PC-3 (cell line): ENCODE measurements around the gene OTUD3. TPM values are rescaled to one million over a fixed set of nuclear protein-coding genes. Genes with fewer than 3 reads are reported as not detected.

Experiments used
- ATAC-seq: fragments of 200-7000 bp; cut with Tn5 transposase; 2 replicates; pipeline ENCODE4 v1.9.1; 2020; ENCODE audit warnings: mild to moderate bottlenecking, moderate library complexity
- BruUV-seq: library from RNA; stranded (reverse); fragments of 400-500 nt; replicated peaks from 2 replicates; lab custom pipeline; 2021; lab: Mats Ljungman, UMichigan
- CTCF ChIA-PET: fragments of 300-600 bp; sonication (Branson Sonifier 250); formaldehyde crosslinking; loops from one replicate; lab custom pipeline; 2022; ENCODE audit warnings: antibody characterized with exemption; lab: Charles Lee
- POLR2A ChIA-PET: fragments of 300-600 bp; sonication (Branson Sonifier 250); formaldehyde crosslinking; loops from one replicate; lab custom pipeline; 2022; ENCODE audit warnings: antibody characterized with exemption; ENCODE audit not compliant: unreplicated experiment; lab: Charles Lee
- DNase-seq: peaks from one replicate; pipeline ENCODE4 v3.0.0-alpha.2; 2015
- H2AFZ ChIP-seq: fragments of 300-600 bp; sonication (generic); 2 replicates; pipeline ENCODE4 v1.6.0; 2016; ENCODE audit warnings: antibody characterized with exemption, low read length
- H3F3A ChIP-seq: fragments of 300-600 bp; sonication (generic); one replicate; pipeline ENCODE4 v1.6.0; 2017; ENCODE audit warnings: antibody characterized with exemption, low read length, control low read depth, mild to moderate bottlenecking; ENCODE audit not compliant: unreplicated experiment
- H3K27ac ChIP-seq: fragments of 300-600 bp; sonication (generic); 2 replicates; pipeline ENCODE4 v1.5.1; 2016; ENCODE audit warnings: mild to moderate bottlenecking, low read length
- H3K27me3 ChIP-seq: fragments of 300-600 bp; sonication (generic); 2 replicates; pipeline ENCODE4 v1.6.1; 2016; ENCODE audit warnings: low read length, mixed read lengths
- H3K36me3 ChIP-seq: fragments of 300-600 bp; sonication (generic); 2 replicates; pipeline ENCODE4 v1.6.1; 2016; ENCODE audit warnings: low read depth, mixed run types, low read length, mixed read lengths
- H3K4me1 ChIP-seq: fragments of 300-600 bp; sonication (generic); 2 replicates; pipeline ENCODE4 v1.5.1; 2016; ENCODE audit warnings: low read length; ENCODE audit not compliant: insufficient read depth
- H3K4me2 ChIP-seq: fragments of 300-600 bp; sonication (generic); 2 replicates; pipeline ENCODE4 v1.6.0; 2016; ENCODE audit warnings: low read length
- H3K4me3 ChIP-seq: fragments of 300-600 bp; sonication (generic); 2 replicates; pipeline ENCODE4 v1.5.1; 2016; ENCODE audit warnings: mild to moderate bottlenecking, low read length, mixed read lengths
- H3K79me2 ChIP-seq: fragments of 300-600 bp; sonication (generic); 2 replicates; pipeline ENCODE4 v1.6.1; 2017; ENCODE audit warnings: low read length, mixed read lengths
- H3K9ac ChIP-seq: fragments of 300-600 bp; sonication (generic); 2 replicates; pipeline ENCODE4 v1.6.0; 2016; ENCODE audit warnings: mild to moderate bottlenecking, low read length
- H3K9me2 ChIP-seq: fragments of 300-600 bp; sonication (generic); replicated peaks from 2 replicates; pipeline ENCODE4 v1.6.1; 2016; ENCODE audit warnings: mixed run types, low read length, mixed read lengths
- H3K9me3 ChIP-seq: fragments of 300-600 bp; sonication (generic); 2 replicates; pipeline ENCODE4 v1.6.1; 2016; ENCODE audit warnings: low read length, mixed read lengths
- H4K20me1 ChIP-seq: fragments of 300-600 bp; sonication (generic); 2 replicates; pipeline ENCODE4 v1.6.1; 2016; ENCODE audit warnings: low read length, mixed read lengths
- EZH2 ChIP-seq: fragments of 300-600 bp; sonication (generic); IDR thresholded peaks from one replicate; pipeline ENCODE4 v1.6.1; 2017; ENCODE audit warnings: antibody characterized with exemption, mild to moderate bottlenecking, low read length; ENCODE audit not compliant: unreplicated experiment
- EZH2phosphoT487 ChIP-seq: fragments of 300-600 bp; sonication (generic); IDR thresholded peaks from 2 replicates; pipeline ENCODE4 v1.6.1; 2018; ENCODE audit warnings: mild to moderate bottlenecking, antibody characterized with exemption, low read length, borderline replicate concordance
- intact Hi-C: fragments of 100-400 bp; cut with micrococcal nuclease; formaldehyde crosslinking; loops from 2 replicates; pipeline ENCODE4 v1.9.0; 2023
- total RNA-seq: library from RNA; depleted of rRNA; stranded (reverse); fragments of >200 nt; gene quantifications from 2 replicates; pipeline ENCODE4 v1.2.3, GENCODE V29; 2014
- TF ChIP-seq, protein P1 (sequence below): fragments of 300-600 bp; sonication (generic); conservative IDR thresholded peaks from 2 replicates; pipeline ENCODE4 v1.5.1; 2017; ENCODE audit warnings: antibody characterized with exemption, low read depth, mild to moderate bottlenecking, low read length

OTUD3 gene
- total RNA-seq, 1 experiment from 2014 or later: 9.9 TPM

DNA sequence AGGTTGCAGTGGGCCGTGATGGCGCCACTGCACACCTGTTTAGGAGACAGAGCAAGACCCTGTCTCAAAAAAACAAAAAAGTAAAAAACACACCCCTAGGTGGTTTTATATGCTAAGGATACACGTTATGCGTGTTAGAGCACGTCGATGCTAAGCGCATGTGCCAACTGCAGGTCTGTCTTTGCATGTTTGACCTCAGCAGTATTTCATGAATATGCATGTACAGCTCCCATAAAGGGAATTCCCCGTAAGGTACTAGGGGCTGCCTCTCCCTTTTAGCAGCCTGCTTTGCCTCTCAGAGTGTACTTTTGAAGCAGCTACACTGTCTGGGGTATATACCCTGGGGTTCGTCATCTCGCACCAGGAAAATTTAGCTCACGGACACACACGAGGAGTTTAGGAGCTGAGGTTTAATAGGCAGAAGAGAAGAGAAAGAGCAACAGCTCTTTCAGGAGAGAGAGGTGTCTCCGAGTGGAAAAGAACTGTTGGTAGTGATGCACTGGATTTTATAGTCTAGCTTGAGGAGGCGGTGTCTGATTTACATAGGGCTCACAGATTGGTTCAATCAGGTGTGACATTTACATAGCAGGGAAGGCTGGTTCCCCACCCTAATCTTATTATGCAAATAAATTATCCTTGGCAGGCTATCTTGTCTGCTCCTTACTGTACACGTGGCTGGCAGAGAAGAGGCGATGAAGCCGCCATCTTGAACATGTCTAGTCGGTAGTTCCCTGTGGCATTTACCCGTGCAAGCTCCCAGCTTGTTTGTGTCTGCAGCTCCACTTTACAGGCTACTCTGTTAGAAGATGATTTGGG, 4.2 kb upstream of the OTUD3 start:
- H3K4me1 ChIP-seq: peaks cover 4% of the 10 kb centered on the region; the same call in 1 of the 2 replicates
- no peaks in the 10 kb centered on the region for H3K36me3 ChIP-seq
- TF ChIP-seq, protein P1, sequence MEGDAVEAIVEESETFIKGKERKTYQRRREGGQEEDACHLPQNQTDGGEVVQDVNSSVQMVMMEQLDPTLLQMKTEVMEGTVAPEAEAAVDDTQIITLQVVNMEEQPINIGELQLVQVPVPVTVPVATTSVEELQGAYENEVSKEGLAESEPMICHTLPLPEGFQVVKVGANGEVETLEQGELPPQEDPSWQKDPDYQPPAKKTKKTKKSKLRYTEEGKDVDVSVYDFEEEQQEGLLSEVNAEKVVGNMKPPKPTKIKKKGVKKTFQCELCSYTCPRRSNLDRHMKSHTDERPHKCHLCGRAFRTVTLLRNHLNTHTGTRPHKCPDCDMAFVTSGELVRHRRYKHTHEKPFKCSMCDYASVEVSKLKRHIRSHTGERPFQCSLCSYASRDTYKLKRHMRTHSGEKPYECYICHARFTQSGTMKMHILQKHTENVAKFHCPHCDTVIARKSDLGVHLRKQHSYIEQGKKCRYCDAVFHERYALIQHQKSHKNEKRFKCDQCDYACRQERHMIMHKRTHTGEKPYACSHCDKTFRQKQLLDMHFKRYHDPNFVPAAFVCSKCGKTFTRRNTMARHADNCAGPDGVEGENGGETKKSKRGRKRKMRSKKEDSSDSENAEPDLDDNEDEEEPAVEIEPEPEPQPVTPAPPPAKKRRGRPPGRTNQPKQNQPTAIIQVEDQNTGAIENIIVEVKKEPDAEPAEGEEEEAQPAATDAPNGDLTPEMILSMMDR: no peak
- TF ChIP-seq EZH2phosphoT487: no peak
- TF ChIP-seq EZH2: no peak
- no peak for DNase-seq
- no peak overlapping the region for H3K4me3 ChIP-seq
- CTCF ChIA-PET: no interaction called here
- POLR2A ChIA-PET: no interaction called here
- H3K27ac ChIP-seq: no peak overlapping the region
- no peaks in the 10 kb centered on the region for H3K9me2 ChIP-seq
- BruUV-seq: TSS peak; percentile 84
- H3K9me3 ChIP-seq: no peaks in the 10 kb centered on the region
- no peak for ATAC-seq
- peaks cover 4% of the 10 kb centered on the region; the same call in 1 of the 2 replicates for H4K20me1 ChIP-seq
- H2AFZ ChIP-seq: no peak overlapping the region
- no peak overlapping the region for H3K4me2 ChIP-seq
- intact Hi-C loops: no loop called here
- H3K9ac ChIP-seq: no peak overlapping the region
- H3K79me2 ChIP-seq: peaks cover 8% of the 10 kb centered on the region
- no peaks in the 10 kb centered on the region for H3F3A ChIP-seq
- H3K27me3 ChIP-seq: no peaks in the 10 kb centered on the region

DNA sequence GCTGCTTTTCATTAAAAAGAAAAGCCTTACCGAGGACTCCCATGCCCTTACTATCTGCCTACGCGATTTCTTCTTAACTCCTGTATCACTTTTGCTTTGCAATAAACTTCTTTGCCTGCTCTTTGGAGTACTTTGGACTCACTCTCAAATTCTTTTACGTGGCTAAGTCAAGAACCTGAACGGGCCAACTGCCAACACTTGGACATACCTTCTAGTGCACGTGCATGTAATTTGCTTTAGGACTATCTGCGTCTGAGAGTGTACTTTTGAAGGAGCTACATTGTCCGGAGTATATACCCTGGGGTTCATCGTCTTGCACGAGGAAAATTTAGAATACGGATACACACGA, 3.6 kb upstream of the OTUD3 start:
- peaks cover 10% of the 10 kb centered on the region for H4K20me1 ChIP-seq
- no peak for ATAC-seq
- no peaks in the 10 kb centered on the region for H3K9me3 ChIP-seq
- H3K79me2 ChIP-seq: peaks cover 14% of the 10 kb centered on the region
- intact Hi-C loops: no loop called here
- H2AFZ ChIP-seq: no peak overlapping the region
- no peak overlapping the region for H3K4me3 ChIP-seq
- H3K4me1 ChIP-seq: peaks cover 2% of the 10 kb centered on the region
- H3K27me3 ChIP-seq: no peaks in the 10 kb centered on the region
- TF ChIP-seq, protein P1: no peak
- TF ChIP-seq EZH2: no peak
- no peak for TF ChIP-seq EZH2phosphoT487
- no peaks in the 10 kb centered on the region for H3K9me2 ChIP-seq
- POLR2A ChIA-PET: no interaction called here
- H3K4me2 ChIP-seq: no peak overlapping the region
- no peak overlapping the region for H3K27ac ChIP-seq
- CTCF ChIA-PET: no interaction called here
- H3K36me3 ChIP-seq: no peaks in the 10 kb centered on the region
- H3K9ac ChIP-seq: no peak overlapping the region
- BruUV-seq: no TSS peak
- no peaks in the 10 kb centered on the region for H3F3A ChIP-seq
- DNase-seq: no peak

DNA sequence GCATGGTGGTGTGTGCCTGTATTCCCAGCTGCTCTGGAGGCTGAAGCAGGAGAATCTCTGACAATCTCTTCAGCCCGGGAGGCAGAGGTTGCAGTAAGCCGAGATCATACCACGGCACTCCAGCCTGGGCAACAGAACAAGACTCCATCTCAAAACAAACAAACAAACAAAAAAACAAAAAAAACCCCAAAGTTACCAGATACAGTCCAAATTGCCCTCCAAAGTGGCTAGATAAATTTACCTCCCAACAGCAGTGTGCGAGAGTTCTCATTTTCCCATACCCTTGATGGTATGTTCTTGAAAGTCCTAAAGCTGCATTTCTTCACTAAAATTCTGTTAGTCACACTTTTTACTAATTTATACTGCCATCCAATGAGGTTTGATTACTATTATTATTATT, 3.0 kb upstream of the OTUD3 start:
- TF ChIP-seq EZH2phosphoT487 (no peak), EZH2 (no peak)
- TF ChIP-seq, protein P1: no peak

More for the DNA sequence above, 3.0 kb upstream of the OTUD3 start:
- Histone ChIP-seq H3K4me2 (no peak overlapping the region), H3F3A (no peaks in the 10 kb centered on the region), H3K4me3 (no peak overlapping the region), H3K36me3 (no peaks in the 10 kb centered on the region), H3K9ac (no peak overlapping the region), H3K27me3 (no peaks in the 10 kb centered on the region), H3K4me1 (peaks cover 8% of the 10 kb centered on the region), H3K9me3 (no peaks in the 10 kb centered on the region), H3K27ac (no peak overlapping the region), H3K79me2 (peaks cover 20% of the 10 kb centered on the region), H4K20me1 (peaks cover 16% of the 10 kb centered on the region), H3K9me2 (no peaks in the 10 kb centered on the region), H2AFZ (no peak overlapping the region)
- DNase-seq (no peak), ATAC-seq (no peak)
- POLR2A ChIA-PET: no interaction called here
- BruUV-seq: no TSS peak
- intact Hi-C loops: no loop called here
- CTCF ChIA-PET: interaction anchor here (0.6 kb wide), 2 partner anchors 96 to 175 kb away, joined by 3 to 4 read pairs; no protein-coding TSS in a partner anchor
